ENCODE results near the gene TTLL9. TPM values are rescaled to one million over a fixed set of nuclear protein-coding genes. Genes with fewer than 3 reads are reported as not detected.

The TTLL9 gene
- total RNA-seq, 1 donor from 2014 or later, result 0.37 TPM

- peaks cover 29% of the 10 kb centered on the region for H3K27me3 Mint-ChIP-seq (ENCODE audit: low read depth)
- TF ChIP-seq CTCF (IDR thresholded peaks at IDR 0.05), result no peak
- H3K9me3 Mint-ChIP-seq (ENCODE audit: low read depth), result no peaks in the 10 kb centered on the region
- no peak overlapping the region for H3K27ac Mint-ChIP-seq (ENCODE audit: unreplicated experiment)
- H3K4me1 Mint-ChIP-seq (ENCODE audit: low read depth), result peaks cover 7% of the 10 kb centered on the region
- no peak overlapping the region for H3K4me3 Mint-ChIP-seq (ENCODE audit: unreplicated experiment)
- H3K36me3 Mint-ChIP-seq (ENCODE audit: low read depth), result no peaks in the 10 kb centered on the region
- DNase-seq (ENCODE audit: low spot score), result peak; percentile 41
These were observed 13.9 kb upstream of the TTLL9 start for GRCh38 chr20:31856516-31856915.

- Mint-ChIP-seq H3K27me3 (ENCODE audit: low read depth) (peaks cover 31% of the 10 kb centered on the region), H3K4me1 (ENCODE audit: low read depth) (peaks cover 12% of the 10 kb centered on the region), H3K27ac (ENCODE audit: unreplicated experiment) (no peak overlapping the region), H3K4me3 (ENCODE audit: unreplicated experiment) (no peak overlapping the region), H3K36me3 (ENCODE audit: low read depth) (no peaks in the 10 kb centered on the region), H3K9me3 (ENCODE audit: low read depth) (no peaks in the 10 kb centered on the region)
- TF ChIP-seq CTCF (IDR thresholded peaks at IDR 0.05), result no peak
- peak; percentile 72 for DNase-seq (ENCODE audit: low spot score)
These were observed 12.3 kb upstream of the TTLL9 start for GRCh38 chr20:31857861-31858759.

- no peak for DNase-seq (ENCODE audit: low spot score)
These were observed 11.7 kb upstream of the TTLL9 start for GRCh38 chr20:31858760-31859083.

DNA sequence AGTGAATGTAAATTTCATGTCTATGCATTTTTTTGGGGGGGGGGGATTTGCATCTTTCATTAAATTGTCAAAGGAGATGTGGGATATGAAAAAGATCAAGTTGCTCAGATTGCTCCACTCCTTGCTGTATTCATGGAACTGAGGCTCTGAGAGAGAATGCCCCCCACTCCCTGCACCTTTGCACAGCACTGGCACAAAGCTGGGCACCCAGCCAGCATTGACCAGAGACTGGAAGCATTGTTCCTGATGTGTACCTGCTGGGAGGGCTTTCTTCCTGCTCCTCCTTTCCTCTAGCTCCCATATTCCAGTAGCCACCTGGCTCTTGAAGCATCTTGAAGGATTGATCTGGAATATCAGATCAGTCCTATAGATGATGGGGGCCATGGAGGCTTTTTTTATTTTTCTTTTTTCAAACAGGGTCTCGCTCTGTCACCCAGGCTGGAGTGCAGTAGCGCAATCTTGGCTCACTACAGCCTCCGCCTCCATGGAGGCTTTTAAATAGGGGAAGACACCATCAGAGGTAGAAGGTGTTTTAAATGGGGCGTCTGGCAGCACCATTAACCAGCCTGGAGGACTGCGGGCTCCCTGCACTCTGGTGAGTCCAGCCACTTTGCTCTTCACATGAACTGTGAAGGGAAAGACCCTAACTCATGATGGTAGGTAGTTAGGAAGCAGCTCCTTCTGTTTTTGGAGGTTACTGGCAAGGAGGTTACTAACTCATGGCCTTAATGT is 11.0 kb upstream of the TTLL9 start:
- no peak overlapping the region for H3K27ac Mint-ChIP-seq (ENCODE audit: unreplicated experiment)
- TF ChIP-seq CTCF (IDR thresholded peaks at IDR 0.05), result no peak
- no peaks in the 10 kb centered on the region for H3K9me3 Mint-ChIP-seq (ENCODE audit: low read depth)
- H3K36me3 Mint-ChIP-seq (ENCODE audit: low read depth), result no peaks in the 10 kb centered on the region
- H3K4me3 Mint-ChIP-seq (ENCODE audit: unreplicated experiment), result no peak overlapping the region
- peaks cover 12% of the 10 kb centered on the region for H3K4me1 Mint-ChIP-seq (ENCODE audit: low read depth)
- H3K27me3 Mint-ChIP-seq (ENCODE audit: low read depth), result peaks cover 31% of the 10 kb centered on the region
- DNase-seq (ENCODE audit: low spot score), result peak; percentile 25

More at GRCh38 chr20:31858760-31859083, 11.7 kb upstream of the TTLL9 start:
- H3K27me3 Mint-ChIP-seq (ENCODE audit: low read depth), result peaks cover 31% of the 10 kb centered on the region
- H3K27ac Mint-ChIP-seq (ENCODE audit: unreplicated experiment), result no peak overlapping the region
- peaks cover 12% of the 10 kb centered on the region for H3K4me1 Mint-ChIP-seq (ENCODE audit: low read depth)
- TF ChIP-seq CTCF (IDR thresholded peaks at IDR 0.05), result no peak
- H3K9me3 Mint-ChIP-seq (ENCODE audit: low read depth), result no peaks in the 10 kb centered on the region
- no peaks in the 10 kb centered on the region for H3K36me3 Mint-ChIP-seq (ENCODE audit: low read depth)
- no peak overlapping the region for H3K4me3 Mint-ChIP-seq (ENCODE audit: unreplicated experiment)

- peaks cover 12% of the 10 kb centered on the region for H3K4me1 Mint-ChIP-seq (ENCODE audit: low read depth)
- H3K27me3 Mint-ChIP-seq (ENCODE audit: low read depth), result peaks cover 31% of the 10 kb centered on the region
- H3K27ac Mint-ChIP-seq (ENCODE audit: unreplicated experiment), result no peak overlapping the region
- no peak overlapping the region for H3K4me3 Mint-ChIP-seq (ENCODE audit: unreplicated experiment)
- no peaks in the 10 kb centered on the region for H3K9me3 Mint-ChIP-seq (ENCODE audit: low read depth)
- no peak for TF ChIP-seq CTCF (IDR thresholded peaks at IDR 0.05)
- no peaks in the 10 kb centered on the region for H3K36me3 Mint-ChIP-seq (ENCODE audit: low read depth)
- peak; percentile 17 for DNase-seq (ENCODE audit: low spot score)
These were observed 10.4 kb upstream of the TTLL9 start for GRCh38 chr20:31859998-31860380.

All from chondrocyte (in vitro differentiated cells).